ENCODE measurements around the gene PNPLA1.
A peak's percentile ranks its signal among the peaks of the same experiment; 100 is the strongest.

The PNPLA1 gene

GRCh38 chr6:36285187-36285671 lies 15.4 kb downstream of the PNPLA1 start:
- no peak for DNase-seq (ENCODE audit: low read depth, low spot score)

- DNase-seq (ENCODE audit: low read depth, low spot score): no peak
Measured at GRCh38 chr6:36285797-36286196, 15.9 kb downstream of the PNPLA1 start.

DNA sequence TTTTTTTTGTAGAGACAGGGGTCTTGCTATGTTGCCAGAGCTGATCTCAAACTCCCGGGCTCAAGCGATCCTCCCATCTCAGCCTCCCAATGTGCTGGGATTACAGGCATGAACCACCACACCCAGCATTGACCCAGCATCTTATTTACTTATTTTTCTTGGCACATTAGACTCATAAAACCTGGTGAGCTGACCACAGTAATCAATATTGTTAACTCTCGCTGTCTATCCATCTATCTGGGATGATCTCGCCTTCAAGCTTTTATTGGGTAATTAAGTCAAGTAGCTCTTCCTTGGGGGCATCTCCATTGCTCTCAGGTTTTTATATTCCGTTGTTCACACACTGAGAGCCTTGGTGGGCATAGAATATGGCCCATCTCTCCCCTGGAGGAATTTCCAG lies 17.0 kb downstream of the PNPLA1 start:
- DNase-seq (ENCODE audit: low read depth, low spot score): no peak

- DNase-seq (ENCODE audit: low read depth, low spot score): no peak
Measured at GRCh38 chr6:36289281-36289878, 19.5 kb downstream of the PNPLA1 start.

- no peak for DNase-seq (ENCODE audit: low read depth, low spot score)
Measured at GRCh38 chr6:36290668-36291620, 21.1 kb downstream of the PNPLA1 start.

DNA sequence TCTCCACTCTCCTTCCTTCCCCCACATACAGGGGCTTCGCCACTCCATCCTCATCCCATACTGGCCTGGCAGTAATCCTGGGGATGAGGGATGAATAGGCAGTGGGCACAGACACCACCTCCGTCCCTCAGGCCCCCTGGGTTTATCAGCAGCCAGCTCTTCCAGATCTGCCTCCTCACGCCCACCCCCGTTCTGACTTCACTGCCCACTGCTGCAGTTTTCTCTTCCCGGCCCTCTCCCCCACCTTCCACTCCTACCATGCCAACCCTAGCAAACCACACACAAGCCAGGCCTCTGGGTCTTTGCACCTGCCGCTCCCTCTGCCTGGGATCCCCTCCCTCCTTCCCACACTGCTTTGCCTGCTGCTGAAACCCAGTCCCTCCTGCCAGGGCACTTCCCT lies 22.3 kb downstream of the PNPLA1 start:
- DNase-seq (ENCODE audit: low read depth, low spot score): no peak

GRCh38 chr6:36296240-36296639 lies 26.4 kb downstream of the PNPLA1 start:
- no peak for DNase-seq (ENCODE audit: low read depth, low spot score)

GRCh38 chr6:36297051-36297450 lies 27.2 kb downstream of the PNPLA1 start:
- no peak for DNase-seq (ENCODE audit: low read depth, low spot score)

DNA sequence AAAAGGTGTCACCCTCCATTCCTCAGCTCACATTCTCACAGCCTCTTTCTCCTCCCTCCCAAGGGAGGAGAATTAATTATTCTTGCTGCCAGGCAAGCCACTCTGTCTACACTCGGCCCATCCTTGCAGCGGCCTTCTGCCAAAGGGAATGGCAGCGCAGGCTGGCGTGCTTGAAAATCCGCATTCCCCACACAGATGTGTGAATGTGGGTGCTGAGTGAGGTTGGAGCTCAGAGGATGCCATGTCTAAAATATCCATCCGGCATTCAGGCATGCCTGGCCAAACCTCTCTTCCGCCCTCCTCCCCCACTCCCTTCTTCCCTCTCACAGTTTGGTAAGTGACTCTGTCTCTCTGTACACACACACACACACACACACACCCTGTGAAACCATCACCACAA lies 27.7 kb downstream of the PNPLA1 start:
- DNase-seq (ENCODE audit: low read depth, low spot score): no peak

DNA sequence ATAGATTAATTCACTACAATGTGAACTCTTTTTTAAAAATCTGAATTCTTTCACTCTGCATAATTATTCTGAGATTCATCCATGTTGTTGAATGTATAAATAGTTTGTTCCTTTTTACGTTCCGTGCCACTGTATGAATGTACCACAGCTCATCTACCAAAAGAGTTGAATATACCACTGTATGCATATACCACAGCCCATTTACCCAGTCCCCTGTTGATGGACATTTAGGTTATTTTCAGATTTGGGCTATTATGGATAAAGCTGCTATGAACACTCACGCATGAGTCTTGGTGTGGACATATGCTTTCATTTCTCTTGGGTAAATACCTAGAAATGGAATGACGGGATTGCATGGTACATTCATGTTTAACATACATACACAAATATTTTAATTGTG lies 28.2 kb downstream of the PNPLA1 start:
- no peak for DNase-seq (ENCODE audit: low read depth, low spot score)

DNA sequence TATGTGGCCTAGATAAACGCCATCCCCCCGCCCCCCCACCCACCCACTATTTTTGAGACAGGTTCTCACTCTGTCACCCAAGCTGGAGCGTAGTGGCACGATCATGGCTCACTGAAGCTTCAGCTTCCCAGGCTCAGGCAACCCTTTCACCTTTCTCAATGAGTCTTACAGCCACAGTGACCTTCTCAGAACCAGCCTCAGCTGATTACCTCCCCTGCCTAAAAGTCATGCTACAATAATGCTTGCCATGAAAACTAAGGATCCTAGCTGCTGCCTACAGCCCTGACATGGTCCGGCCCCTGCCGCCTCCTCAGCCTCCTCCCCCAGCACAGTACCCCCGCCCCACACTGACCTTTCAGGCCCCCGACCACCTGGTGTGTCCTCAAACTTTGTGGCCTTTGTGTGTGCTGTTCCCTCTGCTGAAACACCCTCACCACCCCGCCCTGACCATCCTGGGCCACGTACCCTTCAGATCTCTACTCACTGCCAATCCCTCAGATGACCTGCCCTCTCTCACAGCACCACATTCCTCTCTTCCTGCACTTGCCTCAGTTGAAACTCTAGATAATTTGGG lies 31.3 kb downstream of the PNPLA1 start:
- no peak for DNase-seq (ENCODE audit: low read depth, low spot score)

- no peak for DNase-seq (ENCODE audit: low read depth, low spot score)
Measured at GRCh38 chr6:36301781-36302180, 31.9 kb downstream of the PNPLA1 start.

GRCh38 chr6:36302227-36302976 lies 32.5 kb downstream of the PNPLA1 start:
- peak; percentile 50 for DNase-seq (ENCODE audit: low read depth, low spot score)

DNA sequence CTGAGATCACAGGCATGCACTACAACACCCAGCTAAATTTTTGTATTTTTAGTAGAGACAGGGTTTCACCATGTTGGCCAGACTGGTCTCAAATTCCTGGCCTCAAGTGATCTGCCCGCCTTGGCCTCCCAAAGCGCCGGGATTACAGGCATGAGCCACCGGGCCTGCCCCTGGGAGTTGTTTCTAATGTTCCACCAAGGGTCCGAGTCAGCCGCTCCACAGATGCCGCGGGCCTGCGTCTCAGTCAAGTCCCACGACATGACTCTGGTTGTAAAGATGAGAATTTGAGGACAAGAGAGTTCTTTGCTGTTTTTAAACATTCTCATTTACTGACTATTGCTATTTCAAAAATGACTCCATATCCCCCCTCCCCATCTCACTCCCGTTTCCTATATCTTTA lies 36.0 kb downstream of the PNPLA1 start:
- no peak for DNase-seq (ENCODE audit: low read depth, low spot score)

- no peak for DNase-seq (ENCODE audit: low read depth, low spot score)
Measured at GRCh38 chr6:36306375-36306774, 36.5 kb downstream of the PNPLA1 start.

- no peak for DNase-seq (ENCODE audit: low read depth, low spot score)
Measured at GRCh38 chr6:36308514-36308913, 38.7 kb downstream of the PNPLA1 start.

DNA sequence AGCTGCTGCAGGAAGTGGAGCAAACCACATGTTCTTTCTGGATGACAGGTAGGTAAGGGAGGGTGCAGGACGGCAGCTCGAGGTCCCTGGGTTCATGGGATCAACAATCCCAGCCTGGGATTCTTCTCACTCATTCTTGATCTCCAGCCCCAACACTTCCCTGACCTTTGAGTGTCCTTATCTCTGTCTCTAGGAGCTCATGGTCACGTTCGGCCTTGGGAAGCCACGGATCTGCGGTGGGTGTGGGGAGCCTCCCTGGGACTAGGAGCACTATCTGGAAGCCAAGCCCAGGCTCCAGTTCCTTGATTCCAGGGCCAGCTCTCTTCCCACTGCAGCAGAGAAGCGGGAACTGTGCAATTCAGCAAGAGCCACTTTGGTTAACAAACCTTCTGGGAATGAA lies 39.3 kb downstream of the PNPLA1 start:
- DNase-seq (ENCODE audit: low read depth, low spot score): no peak

GRCh38 chr6:36309900-36310299 lies 40.0 kb downstream of the PNPLA1 start:
- no peak for DNase-seq (ENCODE audit: low read depth, low spot score)

DNA sequence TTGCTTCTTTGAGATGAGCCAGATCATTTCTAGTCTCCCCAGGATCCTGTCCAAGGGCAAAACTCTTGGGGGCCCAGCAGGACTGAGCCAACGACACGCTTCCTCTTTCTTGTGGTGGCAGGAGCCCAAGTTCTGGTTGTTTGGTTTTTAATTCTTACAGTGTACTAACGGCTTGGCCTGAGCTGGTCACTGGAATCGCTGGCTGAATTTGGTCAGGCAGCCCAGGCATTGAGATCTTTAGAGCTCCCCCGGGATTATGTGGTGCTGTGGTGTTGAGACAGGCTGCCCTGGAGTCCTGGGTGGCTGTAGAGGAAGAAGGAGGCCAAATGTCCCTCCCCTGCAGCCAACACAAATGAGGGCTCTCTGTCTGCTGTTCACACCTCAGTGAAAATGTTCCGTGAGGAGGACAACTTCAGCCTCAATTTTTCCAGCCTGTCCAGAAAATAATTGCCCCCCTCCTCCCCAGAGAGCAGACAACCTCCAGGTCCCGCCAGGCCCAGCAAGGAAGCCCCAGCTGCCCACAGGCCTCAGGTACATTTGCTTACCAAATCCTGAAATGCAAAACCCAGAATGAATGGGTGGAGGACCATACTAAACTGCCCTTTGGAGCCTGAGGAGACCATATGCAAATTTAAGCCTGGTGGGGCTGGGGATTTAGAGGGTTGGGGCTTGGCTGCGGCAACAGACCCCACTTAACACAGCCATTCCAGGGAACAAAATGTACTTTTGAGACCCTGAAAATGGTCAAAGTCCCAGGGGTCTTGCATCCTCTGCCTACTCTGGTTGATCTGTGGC lies 43.2 kb downstream of the PNPLA1 start:
- DNase-seq (ENCODE audit: low read depth, low spot score): no peak

- no peak for DNase-seq (ENCODE audit: low read depth, low spot score)
Measured at GRCh38 chr6:36313649-36313936, 43.7 kb downstream of the PNPLA1 start.
